ENCODE results near the gene SELPLG.
"Not testable (repeated sequence)": the region's sequence is repeated elsewhere in the genome, so short reads cannot be mapped to it uniquely, and the experiment has no call there.

Gene SELPLG

DNA sequence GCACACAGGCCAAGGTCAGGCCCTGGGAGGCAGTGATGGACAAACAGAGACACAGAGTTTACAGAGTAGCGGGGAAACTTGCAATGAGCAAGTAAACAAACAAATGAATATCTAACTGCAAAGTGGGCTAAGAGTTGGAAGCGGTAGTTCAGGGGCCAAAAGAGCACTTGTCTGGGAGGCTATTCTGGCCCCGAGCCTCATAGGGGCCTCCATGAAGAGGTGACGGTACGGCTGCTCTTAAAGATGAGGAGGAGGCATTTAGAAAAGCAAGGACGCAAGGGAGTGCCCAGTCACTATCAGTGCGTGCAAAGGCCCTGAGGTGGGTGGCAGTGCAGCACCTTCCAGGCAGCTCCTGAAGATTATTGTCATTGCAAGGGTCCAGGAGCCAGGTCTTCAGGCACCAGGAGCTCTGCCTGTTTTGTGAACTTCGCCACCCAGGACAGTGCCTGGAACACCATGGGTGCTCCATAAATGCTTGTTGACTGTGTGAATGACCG, 31.4 kb downstream of the SELPLG start:
- DNase-seq, result no peak

DNA sequence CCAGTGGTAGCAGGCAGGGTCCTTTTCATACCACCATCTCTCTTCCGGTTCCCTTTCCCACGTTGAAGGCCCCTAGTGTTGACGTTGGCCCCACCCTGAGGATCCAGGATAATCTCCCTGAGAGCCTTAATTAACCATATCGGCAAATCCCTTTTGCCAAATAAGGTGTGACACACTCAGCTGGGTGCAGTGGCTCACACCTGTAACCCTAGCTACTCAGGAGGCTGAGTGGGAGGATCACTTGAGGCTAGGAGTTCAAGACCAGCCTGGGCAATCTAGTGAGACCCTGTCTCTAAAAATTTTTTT, 33.0 kb downstream of the SELPLG start:
- DNase-seq, result no peak

DNA sequence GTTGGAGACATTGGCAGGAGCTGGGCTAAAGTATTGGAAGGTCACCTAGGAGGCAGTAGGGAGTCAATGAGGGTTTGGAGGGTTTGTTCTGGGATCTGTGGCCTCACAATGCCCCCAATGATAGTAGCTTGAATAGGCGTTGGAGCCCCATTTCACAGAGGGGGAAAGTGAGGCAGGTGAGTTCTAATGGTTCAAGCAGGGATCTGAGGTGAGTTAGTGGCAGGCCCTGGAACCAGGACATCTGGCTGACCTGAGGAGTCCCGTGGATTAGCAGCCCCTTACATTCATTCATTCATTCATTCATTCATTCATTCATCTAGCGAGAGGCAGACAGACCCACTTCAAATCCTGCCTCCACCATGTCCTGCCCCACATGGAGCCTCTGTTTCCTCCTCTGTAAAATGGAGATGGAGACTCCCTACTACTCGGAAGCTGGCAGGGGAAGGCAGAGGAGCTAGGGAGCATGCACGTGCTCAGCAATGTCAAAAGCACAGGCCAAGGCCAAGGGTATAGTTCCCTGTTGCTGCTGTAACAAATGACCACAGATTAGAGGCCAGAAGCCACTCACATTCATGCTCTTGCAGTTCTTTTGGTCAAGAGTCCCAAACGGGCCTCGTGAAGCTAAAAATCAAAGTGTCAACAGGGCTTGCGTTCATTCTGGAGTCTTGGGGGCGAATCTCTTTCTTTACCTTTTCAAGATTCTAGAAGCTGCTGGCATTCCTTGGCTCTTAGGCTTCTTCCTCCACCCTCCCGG, 33.6 kb downstream of the SELPLG start:
- no peak for DNase-seq

DNA sequence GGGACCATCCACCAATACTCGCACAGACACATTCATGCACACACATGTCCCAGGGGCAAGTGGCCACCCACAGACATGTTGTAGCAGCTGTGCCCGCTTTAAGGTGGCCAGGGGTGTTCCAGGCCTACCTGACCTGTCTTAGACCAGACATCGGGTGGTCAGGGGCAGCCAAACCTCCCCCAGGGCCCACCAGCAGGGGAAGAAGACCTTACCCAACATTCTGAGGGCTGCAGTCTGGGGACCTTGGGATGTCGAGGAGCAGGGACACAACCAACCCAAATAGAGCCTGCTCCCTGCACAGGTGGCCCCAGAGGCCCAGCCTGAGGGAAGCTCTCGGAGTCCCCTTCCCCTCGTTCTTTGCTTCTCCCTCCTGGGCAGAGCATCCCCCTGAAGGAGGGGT, 34.2 kb downstream of the SELPLG start:
- no peak for DNase-seq

DNA sequence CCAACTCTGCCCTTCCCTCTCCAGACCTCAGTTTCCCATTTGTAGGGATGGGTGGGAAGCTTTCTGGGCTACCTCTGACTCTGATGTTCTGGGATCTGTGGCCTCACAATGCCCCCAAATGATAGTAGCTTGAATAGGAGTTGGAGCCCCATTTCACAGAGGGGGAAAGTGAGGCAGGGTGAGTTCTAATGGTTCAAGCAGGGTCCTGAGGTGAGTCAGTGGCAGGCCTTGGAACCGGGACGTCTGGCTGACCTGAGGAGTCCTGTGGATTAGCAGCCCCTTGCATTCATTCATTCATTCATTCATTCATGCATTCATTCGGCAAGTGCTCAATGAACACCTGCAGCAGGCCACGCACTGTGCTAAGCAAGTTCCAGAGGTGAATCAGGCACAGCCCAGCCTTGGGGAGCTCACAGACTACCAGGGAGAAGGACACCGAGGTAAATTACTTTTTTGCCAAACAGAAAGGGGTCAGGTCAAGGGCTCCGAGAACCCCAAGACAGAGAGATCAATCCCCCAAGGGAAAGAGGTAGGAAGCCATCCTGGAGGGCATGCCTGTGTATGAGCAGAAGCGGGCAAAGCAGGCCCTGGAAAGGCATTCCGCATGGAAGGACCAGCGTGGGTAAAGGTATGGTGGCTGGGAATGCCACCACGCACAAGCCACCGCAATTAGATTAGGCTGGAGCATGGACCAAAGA, 35.0 kb downstream of the SELPLG start:
- no peak for DNase-seq

DNA sequence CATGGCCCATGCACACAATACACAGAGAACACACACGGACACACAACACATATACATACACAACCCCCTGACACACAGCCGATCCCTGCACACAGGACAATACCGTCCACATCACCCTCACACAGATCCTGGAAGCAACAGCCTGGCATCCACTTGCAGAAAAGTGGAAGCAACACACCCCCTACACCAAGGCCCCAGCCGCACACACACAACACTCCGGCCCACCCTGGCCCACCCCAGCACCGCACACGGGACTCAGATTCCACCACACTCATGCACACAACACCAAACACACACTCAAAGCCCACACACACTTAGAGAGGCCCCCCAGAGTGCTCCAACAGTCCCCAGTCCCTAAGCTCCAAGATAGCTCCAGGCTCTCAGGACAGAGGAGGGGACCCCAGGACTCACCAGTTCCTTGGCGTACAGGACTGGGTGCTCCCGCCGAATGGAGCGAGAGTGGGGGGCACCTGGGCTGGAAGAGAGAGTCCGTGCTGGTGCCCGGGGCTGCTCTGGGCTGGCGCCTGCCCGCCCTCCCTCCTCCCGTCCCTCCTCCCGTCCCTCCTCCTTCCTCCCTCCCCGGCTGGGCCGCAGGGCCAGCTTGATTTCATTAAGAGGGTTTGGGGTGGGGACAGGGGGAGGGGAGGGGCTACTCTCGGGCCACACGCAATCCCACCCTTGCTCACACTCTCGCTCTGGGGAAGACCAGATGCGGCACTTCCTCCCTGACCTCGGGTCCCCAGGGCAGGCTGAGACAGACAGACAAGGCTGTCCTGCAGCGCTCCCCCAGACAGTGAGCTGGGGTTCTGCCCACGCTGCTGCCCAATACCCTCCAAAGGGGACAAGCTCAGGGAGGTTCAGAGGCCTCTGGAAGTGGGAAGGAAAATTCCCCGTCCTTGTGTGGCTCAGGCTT, 35.9 kb downstream of the SELPLG start, which contains the start of gene TMEM119:
Gene TMEM119, minus strand, starts transcription at position 526 of the 913 bp plus-strand sequence. CDS start 5,701 bp downstream, outside the sequence.
- DNase-seq, result peak in 1 of 2 experiments; percentile 14

DNA sequence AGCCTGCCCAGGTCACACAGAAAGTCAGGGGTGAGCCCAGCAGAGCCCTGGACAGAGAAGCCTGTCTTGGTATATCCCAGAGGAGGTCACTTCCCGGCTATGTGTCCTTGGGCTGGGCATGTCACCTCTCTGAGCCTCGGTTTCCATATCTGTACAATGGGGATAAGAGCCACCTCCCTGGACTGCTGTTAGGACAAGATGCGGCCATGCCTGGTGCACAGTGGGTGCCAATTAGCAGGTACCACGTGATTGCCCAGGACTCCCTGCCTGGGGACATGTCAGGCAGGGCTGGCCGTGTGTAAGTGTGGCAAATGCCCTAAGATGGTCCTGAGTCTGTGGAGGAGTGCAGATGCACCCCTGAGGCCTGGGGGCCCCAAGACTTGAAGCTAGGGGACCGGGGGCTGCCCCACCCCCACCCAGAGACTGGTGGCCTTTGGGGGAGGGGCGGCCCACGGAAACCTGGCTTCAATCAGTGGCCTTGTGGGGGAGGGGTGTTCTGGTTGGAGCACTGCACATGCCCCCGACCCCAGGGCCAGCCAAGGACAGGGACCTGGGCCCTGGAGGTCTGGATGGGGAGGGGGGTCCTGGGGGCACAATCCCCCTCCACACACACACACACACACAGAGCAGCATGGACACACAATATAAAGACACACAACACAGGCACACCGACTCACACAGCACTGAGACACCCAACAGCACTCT, 36.7 kb downstream of the SELPLG start:
- no peak for DNase-seq

DNA sequence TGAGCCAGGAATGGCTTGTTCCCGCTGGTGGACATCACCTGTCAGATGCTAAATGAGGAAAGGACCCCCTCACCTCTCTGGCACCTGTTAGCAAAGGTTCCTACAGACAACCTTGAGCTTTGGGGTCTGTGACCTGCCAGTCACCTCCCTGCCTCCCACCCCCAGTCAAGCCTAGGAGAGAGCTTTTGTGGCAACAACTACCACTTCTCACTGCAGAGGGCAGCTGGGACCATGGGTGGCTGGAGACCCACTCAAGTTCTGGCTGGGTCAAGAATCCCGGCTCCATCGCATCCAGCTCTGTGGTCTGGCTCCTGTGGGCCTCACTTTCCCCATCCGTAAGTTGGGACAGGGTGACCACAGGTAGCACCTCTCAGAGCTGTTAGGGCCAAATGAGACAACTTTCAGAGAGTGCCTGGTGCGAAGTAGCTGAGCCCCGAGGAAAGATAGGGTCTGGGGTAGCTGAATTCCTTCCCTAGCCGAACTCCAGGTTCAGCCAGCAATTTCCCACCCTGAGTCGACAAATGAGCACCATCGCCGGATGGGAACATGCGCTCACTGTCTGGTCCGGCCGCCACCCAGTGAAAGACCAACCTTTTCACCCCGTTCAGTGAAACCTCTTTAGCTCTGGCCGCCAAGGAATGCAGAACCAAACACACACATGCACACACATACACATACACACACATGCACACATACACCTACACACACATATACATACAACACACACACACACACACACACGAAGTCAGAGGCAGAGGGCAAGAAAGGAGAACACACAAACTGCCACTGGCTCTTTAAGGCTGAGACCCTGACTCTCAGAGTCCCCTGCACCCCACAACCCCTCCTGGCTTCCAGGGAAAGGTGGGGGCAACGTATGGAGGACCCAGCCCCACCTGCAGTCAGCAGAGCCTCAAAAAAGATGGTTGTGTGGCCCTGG, 37.7 kb downstream of the SELPLG start:
- DNase-seq, result no peak

DNA sequence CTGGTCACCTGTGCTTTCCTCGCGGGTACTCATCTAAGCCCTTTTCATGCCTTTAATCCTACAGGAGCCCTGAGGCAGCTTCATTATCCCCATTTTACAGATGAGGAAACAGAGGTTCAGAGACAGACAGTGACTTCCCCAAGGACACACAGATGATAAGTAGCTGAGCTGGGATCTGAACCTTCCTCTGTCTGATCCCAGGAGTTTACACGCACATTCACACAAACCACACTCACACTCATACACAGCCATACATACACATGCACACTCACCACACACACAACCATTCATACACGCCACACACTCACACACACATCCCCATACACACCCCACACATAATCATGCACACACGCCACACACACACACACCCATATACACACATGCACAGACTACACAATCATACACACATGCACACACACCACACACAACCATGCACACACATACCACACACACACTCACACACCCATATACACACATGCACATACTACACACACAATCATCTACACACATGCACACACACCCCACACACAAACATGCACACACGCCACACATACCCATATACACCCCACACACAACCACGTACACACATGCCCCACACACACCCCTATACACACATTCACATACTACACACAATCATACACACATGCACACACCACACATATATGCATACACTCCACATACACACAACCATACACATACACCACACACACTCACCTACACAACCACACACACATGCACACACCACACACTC, 38.6 kb downstream of the SELPLG start:
- DNase-seq, result no peak

DNA sequence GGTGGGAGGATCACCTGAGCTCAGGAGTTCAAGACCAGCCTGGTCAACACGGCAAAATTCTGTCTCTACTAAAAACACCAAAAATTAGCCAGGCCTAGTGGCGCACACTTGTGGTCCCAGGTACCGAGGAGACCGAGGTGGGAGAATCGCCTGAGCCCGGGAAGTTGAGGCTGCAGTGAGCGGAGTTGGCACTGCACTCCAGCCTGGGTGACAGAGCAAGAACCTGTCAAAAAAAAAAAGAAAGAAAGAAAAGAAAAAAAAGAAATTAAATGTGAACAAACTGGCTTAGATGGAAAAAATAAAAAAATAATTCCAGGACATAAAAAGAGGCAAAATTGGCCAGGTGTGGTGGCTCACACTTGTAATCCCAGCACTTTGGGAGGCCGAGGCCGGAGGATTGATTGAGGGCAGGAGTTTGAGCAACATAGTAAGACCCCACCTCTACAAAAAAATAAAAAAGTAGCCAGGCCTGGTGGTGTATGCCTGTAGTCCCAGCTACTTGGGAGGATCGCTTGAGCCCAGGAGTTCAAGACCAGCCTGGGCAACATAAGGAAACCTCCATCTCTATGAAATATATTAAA, 39.3 kb downstream of the SELPLG start:
- no peak for DNase-seq

DNA sequence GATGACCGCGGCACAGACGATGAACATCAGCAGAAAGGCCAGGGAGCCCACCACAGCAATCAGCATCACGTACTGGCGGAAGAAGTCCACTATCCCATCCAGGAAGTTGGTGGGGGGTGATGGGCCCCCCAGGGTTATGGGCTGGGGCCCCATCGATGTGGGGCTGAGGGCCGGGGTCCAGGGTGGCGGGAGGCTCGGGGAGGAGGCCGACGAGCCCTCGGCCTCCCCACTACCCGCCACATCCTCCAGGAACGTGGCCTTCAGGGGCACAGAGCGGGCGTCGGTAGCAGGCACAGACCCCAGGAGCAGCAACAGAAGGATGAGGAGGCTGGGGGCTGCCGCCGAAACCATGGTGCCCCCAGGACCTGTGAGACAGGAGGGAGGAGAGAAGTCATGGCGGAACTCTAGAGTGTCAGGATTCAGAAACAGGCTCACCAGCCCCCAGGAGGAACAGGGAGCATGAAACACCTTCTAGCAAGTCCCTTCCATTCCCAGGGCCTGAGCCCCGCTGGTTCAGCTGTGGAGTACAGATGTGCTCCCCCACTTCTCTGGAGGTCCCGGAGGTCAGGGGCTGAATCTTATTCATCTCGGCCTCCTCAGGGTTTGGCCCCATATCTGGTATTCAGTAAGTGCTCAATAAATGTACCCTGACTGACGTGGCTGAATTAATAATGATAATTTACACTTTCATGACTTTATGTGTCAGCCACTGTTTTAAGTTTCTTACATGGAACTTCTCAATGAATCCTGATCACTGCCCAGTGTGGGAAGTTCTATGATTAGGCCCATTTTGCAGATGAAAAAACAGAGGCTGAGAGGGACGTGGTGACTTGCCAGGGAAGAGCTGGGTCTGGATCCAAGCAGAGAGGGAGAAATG, 41.4 kb downstream of the SELPLG start:
- no peak for DNase-seq

DNA sequence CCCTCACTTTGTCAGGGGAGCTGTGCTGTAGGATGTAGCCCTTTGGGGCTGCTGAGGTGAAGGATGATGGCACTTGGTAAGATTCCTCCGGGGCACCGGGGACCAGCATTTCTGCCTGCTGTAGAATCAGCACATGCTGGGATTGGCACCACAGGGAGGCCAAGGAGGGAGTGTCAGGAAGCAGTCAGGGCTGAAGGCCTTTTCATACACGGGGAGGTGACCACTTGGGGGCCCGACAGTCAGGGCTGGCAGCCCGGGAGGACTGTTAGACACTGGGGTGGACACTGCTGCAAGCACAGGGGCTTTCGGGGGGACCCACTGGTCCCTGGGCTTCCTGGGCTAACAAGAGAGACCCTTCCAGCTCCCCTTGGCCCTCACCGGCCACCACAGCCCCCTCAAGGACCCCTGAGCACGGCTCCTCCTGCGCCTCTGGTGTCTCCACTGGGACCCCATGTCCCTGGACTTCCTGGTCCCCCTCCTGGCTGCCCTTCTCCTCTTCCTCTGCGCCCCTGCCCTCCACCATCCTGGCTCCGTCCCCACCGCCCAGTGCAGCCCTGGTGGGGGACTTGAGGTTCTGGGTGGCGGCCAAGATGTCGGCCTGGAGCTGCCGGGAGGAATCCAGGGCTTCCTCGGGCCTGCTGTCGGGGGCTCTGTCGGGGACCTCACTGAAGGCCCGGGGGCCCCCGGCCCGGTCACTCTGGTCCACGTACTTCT, 42.3 kb downstream of the SELPLG start:
- no peak for DNase-seq

DNA sequence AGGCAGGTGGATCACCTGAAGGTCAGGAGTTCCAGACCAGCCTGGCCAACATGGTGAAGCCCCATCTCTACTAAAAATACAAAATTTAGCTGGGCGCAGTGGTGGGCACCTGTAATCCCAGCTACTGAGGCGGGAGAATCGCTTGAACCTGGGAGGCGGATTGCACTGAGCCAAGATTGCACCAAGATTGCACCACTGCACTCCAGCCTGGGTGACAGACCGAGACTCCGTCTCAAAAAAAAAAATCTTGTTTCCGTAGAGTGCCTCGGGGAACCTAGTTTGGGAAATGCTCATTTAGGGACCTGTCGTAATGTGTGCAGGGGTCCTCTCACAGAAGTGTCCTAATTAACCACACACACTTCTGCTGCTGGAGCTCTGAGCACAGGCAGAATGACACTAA, 43.2 kb downstream of the SELPLG start:
- not testable (repeated sequence) for DNase-seq

DNA sequence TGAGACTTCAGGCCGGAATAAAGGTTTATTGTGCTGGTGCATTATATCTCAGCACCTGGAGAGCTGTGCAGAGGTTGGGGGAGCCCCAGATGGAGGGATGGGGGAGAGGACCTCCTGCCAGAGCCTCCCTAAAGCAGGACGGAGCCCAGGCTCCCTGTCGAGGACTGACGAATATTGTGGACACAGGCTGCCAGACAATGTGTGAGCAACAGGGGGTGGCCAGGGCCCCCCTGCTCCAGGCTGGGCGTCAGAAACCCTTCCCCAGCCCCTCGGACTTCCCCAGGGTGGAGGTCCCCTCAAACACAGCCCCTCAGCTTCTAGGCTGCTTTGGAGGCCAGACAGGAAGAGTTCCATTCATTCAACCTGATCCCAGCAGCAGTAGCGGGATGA, 43.9 kb downstream of the SELPLG start:
- DNase-seq, result no peak

DNA sequence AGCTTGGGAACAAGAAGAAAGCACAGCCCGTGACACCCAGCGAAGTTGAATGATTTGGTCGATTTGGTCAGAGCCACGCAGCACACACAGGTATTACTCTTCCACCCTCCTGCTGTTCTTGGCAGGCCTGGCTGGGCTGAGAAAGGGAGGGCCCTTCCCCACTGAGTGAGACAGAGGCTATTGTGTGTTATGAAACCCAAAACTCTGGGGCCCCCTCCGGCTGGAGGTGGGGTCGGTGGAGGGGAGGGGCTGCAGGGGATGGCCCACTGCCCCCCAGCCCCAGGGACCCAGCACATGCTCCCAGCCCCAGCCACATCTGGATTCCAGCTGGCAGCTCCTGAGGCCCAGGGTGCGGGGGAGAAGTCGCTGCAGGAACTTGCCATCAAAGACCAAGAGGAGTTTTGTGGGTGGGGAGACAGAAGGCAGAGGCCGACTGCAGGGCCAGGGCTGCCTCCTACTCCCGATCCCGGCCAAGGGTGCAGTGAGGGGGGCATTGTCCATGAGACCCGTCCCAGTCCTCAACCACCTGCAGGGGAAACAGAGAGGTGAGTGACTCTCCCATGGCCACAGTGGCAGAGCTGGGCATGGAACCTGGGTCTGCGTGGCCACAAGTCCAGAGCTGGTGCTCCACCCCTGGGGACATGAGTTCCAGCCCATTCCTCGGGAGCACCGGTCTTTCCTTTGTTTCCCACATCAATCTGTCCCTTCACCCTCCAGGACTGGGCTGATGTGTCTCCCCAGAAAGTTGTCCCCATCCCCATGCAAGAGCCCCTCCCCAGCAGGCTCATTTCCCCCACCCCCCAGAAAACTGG, 44.5 kb downstream of the SELPLG start:
- DNase-seq, result peak in 1 of 2 experiments; percentile 8

DNA sequence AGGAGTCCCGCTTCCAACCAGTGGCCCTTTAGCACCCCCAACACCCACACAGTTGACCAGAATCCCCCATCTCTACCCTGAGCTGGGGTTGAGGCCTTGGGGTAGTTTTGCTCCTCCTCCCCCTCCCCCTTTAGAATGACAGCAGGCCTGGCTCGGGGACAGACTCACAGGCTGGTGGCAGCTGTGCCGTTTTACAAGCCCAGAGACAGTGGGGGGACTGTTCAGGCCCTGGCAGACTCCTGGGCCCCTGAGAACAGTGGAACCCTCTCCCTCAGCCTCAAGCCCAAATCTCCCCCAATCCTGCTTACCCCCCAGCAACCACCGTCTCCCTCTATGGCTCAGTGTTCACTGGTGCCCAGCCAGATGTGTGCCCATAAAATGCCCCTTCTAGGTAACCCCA, 45.9 kb downstream of the SELPLG start:
- DNase-seq, result no peak

DNA sequence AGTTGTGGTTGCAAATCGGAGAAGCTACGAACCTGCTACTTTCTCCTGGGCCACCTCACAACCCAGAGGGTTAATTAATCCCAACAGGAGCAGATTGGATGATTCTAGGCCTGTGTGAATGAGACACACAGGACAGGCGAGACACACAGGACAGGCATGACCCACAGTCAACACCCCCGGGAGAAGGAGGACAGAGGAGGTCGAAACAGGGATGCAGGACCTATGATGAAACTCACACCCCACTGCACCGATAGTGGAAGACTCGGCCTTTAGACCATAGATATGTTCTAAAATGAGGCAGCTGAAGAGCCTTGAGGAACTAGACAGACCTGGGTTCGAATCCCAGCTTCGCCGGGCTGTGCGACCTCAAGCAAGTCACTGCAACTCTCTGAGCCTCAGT, 47.4 kb downstream of the SELPLG start:
- no peak for DNase-seq

DNA sequence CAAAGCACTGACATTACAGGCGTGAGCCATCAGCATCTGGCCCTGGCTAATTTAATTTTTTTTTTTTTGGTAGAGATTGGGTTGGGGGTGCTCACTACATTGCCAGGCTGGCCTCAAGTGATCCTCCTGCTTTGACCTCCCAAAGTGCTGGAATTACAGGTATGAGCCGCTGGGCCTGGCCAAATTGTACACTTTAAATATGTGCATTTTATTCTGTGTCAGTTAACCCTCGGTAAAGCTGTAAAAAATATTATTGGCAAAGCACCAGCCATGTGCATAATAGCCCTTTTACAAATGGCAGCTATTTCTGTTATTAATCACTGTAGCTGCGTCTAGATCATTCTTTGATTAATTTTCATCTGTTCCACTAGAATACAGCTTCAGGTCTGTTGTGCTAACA, 47.8 kb downstream of the SELPLG start:
- DNase-seq, result no peak
